Caco-2 (cell line): ENCODE results near the gene AIFM3. TPM values are rescaled to one million over a fixed set of nuclear protein-coding genes. Genes with fewer than 3 reads are reported as not detected.

ENCODE experiments used
- BruUV-seq: library from RNA; stranded (reverse); fragments of 400-500 nt; replicated peaks from 2 replicates; lab custom pipeline; 2021; lab: Mats Ljungman, UMichigan
- CTCF ChIA-PET: fragments of 300-600 bp; sonication (Branson Sonifier 250); formaldehyde crosslinking; loops from one replicate; lab custom pipeline; 2022; ENCODE audit warnings: antibody characterized with exemption; lab: Charles Lee
- POLR2A ChIA-PET: fragments of 300-600 bp; sonication (Branson Sonifier 250); formaldehyde crosslinking; loops from one replicate; lab custom pipeline; 2022; ENCODE audit warnings: antibody characterized with exemption; lab: Charles Lee
- DNase-seq, 2 experiments: peaks; one replicate each; pipeline versions ENCODE4 v3.0.0 to v3.0.0-alpha.2; 2020 to 2022
- H3K27me3 ChIP-seq: replicated peaks from 2 replicates; pipeline ENCODE4 v1.6.0; 2011; ENCODE audit warnings: low read length; ENCODE audit not compliant: control insufficient read depth, insufficient read depth
- H3K36me3 ChIP-seq: 2 replicates; pipeline ENCODE4 v1.5.1; 2011; ENCODE audit warnings: low read length; ENCODE audit not compliant: control insufficient read depth, insufficient read depth
- H3K4me1 ChIP-seq: fragments of 250-450 bp; sonication (Bioruptor Pico); 2 replicates; pipeline ENCODE4 v1.5.1; 2020; ENCODE audit warnings: mild to moderate bottlenecking
- H3K4me3 ChIP-seq: 2 replicates; pipeline ENCODE4 v1.5.1; 2011; ENCODE audit warnings: low read depth, mild to moderate bottlenecking, control low read depth, low read length
- H3K9me3 ChIP-seq: fragments of 250-450 bp; sonication (Bioruptor Pico); 2 replicates; pipeline ENCODE4 v1.5.1; 2020; ENCODE audit warnings: mild to moderate bottlenecking, moderate library complexity
- H3K27ac Mint-ChIP-seq: one replicate; pipeline ENCODE4 v1.8.0; 2022; ENCODE audit warnings: mixed read lengths; ENCODE audit not compliant: unreplicated experiment
- H3K27me3 Mint-ChIP-seq: one replicate; pipeline ENCODE4 v1.8.0; 2022; ENCODE audit warnings: mixed read lengths; ENCODE audit not compliant: insufficient read depth, unreplicated experiment
- H3K36me3 Mint-ChIP-seq: one replicate; pipeline ENCODE4 v1.8.0; 2022; ENCODE audit warnings: mild to moderate bottlenecking, mixed read lengths; ENCODE audit not compliant: insufficient read depth, unreplicated experiment
- H3K4me1 Mint-ChIP-seq: one replicate; pipeline ENCODE4 v1.8.0; 2022; ENCODE audit warnings: low read depth, mixed read lengths; ENCODE audit not compliant: unreplicated experiment
- H3K4me3 Mint-ChIP-seq: one replicate; pipeline ENCODE4 v1.8.0; 2022; ENCODE audit warnings: mild to moderate bottlenecking, moderate library complexity, mixed read lengths; ENCODE audit not compliant: unreplicated experiment
- H3K9me3 Mint-ChIP-seq: one replicate; pipeline ENCODE4 v1.8.0; 2022; ENCODE audit warnings: mixed read lengths; ENCODE audit not compliant: unreplicated experiment
- intact Hi-C: fragments of 100-400 bp; cut with micrococcal nuclease; formaldehyde crosslinking; loops from one replicate; pipeline ENCODE4 v1.10.0; 2022; ENCODE audit not compliant: unreplicated experiment
- total RNA-seq: library from RNA; stranded (reverse); gene quantifications from 2 replicates; pipeline ENCODE4 v1.2.3, GENCODE V29; 2022
- TF ChIP-seq, protein P1 (sequence below), 2 experiments: fragments of 200-600 bp in 1 of 2; IDR thresholded peaks; 1 replicate in 1 of 2; 2 replicates in 1 of 2; pipeline versions ENCODE4 v1.5.1 to v1.8.0; 2011 to 2022; ENCODE audit warnings: antibody characterized with exemption in 1 of 2, control low read depth in 1 of 2, inconsistent platforms in 1 of 2, low read depth in 1 of 2, low read length in 1 of 2, mild to moderate bottlenecking in 1 of 2, moderate library complexity in 1 of 2; ENCODE audit not compliant: insufficient read depth in 1 of 2, severe bottlenecking in 1 of 2, unreplicated experiment in 1 of 2

AIFM3 gene
- total RNA-seq, 1 experiment from 2014 or later, result 0.73 TPM

DNA sequence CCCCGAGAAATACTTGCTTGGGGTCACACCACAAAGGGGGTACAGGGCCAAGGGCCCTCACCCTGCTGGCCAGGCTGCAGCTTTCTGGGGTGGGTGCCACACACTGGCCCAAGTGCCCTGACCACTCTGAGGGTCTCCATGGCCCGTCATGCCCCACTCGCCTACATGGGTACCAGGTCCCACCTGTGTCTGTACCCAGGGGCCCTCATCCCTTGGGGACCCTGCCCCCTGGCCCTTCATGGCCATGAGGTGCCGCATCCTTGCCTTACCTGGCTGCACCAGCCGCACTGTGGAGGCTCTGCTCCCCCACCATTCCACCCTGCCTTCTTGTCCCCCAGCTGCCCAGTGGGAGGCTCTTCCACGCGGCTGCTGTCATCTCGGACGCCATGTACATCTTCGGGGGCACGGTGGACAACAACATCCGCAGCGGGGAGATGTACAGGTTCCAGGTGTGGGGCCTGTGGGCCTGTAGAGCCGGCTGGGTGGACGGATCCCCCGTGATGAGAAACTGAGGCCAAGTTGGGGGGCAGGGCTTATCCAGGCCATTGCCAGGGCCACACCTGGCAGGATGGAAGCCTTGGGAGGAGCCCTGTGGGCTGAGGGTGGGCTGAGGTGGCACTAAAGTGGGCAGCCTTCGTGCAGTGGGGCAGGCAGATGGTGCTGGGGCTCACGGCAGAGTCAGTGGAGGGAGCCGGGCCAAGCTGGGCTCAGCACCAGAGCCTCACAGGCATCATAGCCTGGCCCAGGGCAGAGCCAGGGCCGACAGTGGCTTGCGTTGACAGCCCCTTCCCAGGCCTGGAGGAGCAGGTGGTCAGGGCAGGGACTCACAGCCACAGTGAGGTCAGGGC is 25.6 kb downstream of the AIFM3 start:
- Mint-ChIP-seq H3K4me1 (no peaks in the 10 kb centered on the region), H3K4me3 (no peak overlapping the region), H3K27me3 (no peaks in the 10 kb centered on the region), H3K36me3 (peaks cover 36% of the 10 kb centered on the region), H3K27ac (no peak overlapping the region), H3K9me3 (no peaks in the 10 kb centered on the region)
- no peaks in the 10 kb centered on the region for H3K9me3 ChIP-seq
- H3K36me3 ChIP-seq, result no peaks in the 10 kb centered on the region; the same call in 1 of the 2 replicates
- DNase-seq, result no peak
- CTCF ChIA-PET, result no interaction called here
- POLR2A ChIA-PET, result no interaction called here
- intact Hi-C loops, result no loop called here
- TF ChIP-seq, protein P1, sequence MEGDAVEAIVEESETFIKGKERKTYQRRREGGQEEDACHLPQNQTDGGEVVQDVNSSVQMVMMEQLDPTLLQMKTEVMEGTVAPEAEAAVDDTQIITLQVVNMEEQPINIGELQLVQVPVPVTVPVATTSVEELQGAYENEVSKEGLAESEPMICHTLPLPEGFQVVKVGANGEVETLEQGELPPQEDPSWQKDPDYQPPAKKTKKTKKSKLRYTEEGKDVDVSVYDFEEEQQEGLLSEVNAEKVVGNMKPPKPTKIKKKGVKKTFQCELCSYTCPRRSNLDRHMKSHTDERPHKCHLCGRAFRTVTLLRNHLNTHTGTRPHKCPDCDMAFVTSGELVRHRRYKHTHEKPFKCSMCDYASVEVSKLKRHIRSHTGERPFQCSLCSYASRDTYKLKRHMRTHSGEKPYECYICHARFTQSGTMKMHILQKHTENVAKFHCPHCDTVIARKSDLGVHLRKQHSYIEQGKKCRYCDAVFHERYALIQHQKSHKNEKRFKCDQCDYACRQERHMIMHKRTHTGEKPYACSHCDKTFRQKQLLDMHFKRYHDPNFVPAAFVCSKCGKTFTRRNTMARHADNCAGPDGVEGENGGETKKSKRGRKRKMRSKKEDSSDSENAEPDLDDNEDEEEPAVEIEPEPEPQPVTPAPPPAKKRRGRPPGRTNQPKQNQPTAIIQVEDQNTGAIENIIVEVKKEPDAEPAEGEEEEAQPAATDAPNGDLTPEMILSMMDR (IDR thresholded peaks at IDR 0.05; ENCODE audit: insufficient read depth in 1 of 2, low read depth in 1 of 2, low read length in 1 of 2, severe bottlenecking in 1 of 2, unreplicated experiment in 1 of 2), result no peak
- H3K4me3 ChIP-seq, result no peak overlapping the region
- no TSS peak for BruUV-seq
- no peaks in the 10 kb centered on the region for H3K4me1 ChIP-seq
- no peaks in the 10 kb centered on the region for H3K27me3 ChIP-seq

DNA sequence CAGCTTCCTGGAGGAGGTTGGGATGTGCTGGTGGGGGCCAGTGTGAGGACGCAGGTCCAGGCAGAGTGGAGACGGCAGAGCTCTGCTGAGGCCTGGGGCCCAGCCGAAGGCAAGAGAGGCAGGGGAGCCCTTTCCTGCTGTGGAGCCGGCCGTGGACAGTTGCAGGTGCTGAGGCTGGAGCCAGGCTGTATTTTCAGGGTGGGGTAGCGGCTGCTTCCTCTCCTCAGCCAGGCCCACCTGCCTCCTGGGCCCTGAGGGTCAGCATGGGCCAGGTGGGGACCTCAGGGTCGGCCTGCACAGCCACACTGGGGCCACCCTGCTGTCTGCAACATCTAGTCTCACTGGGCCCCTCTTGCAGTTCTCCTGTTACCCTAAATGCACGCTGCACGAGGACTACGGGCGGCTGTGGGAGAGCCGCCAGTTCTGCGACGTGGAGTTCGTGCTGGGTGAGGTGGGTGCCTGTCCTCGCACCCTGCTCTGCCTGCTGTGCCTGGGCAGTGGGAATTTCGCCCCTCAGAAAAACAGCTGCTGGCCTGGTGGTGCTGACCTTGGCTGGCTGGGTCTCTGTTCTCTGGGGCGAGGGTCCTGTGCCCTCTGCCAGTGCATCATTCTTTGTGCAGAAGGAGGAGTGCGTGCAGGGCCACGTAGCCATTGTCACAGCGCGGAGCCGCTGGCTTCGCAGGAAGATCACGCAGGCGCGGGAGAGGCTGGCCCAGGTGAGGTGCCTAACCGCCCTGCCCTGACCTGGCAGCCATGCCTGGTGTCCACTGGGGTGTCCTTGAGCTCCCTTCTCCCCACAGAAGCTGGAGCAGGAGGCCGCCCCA is 26.5 kb downstream of the AIFM3 start:
- Mint-ChIP-seq H3K27ac (no peak overlapping the region), H3K27me3 (no peaks in the 10 kb centered on the region), H3K4me3 (no peak overlapping the region), H3K9me3 (no peaks in the 10 kb centered on the region), H3K36me3 (peaks cover 42% of the 10 kb centered on the region), H3K4me1 (no peaks in the 10 kb centered on the region)
- ChIA-PET POLR2A (no interaction called here), CTCF (no interaction called here)
- no peaks in the 10 kb centered on the region for H3K27me3 ChIP-seq
- no peak overlapping the region for H3K4me3 ChIP-seq
- H3K9me3 ChIP-seq, result no peaks in the 10 kb centered on the region
- DNase-seq, result no peak
- TF ChIP-seq, protein P1 (IDR thresholded peaks at IDR 0.05; ENCODE audit: insufficient read depth in 1 of 2, low read depth in 1 of 2, low read length in 1 of 2, severe bottlenecking in 1 of 2, unreplicated experiment in 1 of 2), result no peak
- intact Hi-C loops, result no loop called here
- BruUV-seq, result no TSS peak
- no peaks in the 10 kb centered on the region for H3K4me1 ChIP-seq
- H3K36me3 ChIP-seq, result no peaks in the 10 kb centered on the region; the same call in 1 of the 2 replicates

DNA sequence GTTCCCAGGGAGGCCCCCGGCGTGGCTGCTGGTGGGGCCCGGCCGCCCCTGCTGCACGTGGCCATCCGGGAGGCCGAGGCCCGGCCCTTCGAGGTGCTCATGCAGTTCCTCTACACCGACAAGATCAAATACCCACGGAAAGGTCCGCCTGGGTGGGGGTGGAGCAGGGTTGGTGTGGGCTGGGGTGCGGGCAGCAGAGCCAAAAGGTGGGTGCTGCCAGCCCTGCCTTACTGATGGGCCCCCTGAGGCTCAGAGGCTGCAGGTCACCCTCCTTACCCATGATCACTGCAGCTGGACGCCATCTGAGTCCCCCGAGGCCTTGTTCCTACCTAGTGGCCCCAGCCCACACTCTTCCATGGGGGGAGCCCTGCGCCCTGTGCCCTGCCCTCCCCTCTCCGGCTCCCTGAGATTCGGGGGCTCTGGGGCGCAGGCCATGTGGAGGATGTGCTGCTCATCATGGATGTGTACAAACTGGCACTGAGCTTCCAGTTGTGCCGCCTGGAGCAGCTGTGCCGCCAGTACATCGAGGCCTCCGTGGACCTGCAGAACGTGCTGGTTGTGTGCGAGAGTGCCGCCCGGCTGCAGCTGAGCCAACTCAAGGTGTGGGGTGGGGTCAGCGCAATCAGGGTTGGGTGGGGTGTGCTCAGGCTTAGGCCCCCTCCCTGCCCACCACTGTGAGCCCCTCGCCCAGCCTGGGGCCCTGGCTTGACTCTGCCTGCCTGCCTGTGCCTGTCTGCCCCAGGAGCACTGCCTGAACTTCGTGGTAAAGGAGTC is 27.3 kb downstream of the AIFM3 start:
- Mint-ChIP-seq H3K36me3 (peaks cover 49% of the 10 kb centered on the region), H3K27ac (no peak overlapping the region), H3K9me3 (no peaks in the 10 kb centered on the region), H3K4me1 (no peaks in the 10 kb centered on the region), H3K27me3 (no peaks in the 10 kb centered on the region), H3K4me3 (no peak overlapping the region)
- H3K27me3 ChIP-seq, result no peaks in the 10 kb centered on the region
- DNase-seq, result no peak
- H3K36me3 ChIP-seq, result no peaks in the 10 kb centered on the region; the same call in 1 of the 2 replicates
- TF ChIP-seq, protein P1 (IDR thresholded peaks at IDR 0.05; ENCODE audit: insufficient read depth in 1 of 2, low read depth in 1 of 2, low read length in 1 of 2, severe bottlenecking in 1 of 2, unreplicated experiment in 1 of 2), result no peak
- POLR2A ChIA-PET, result no interaction called here
- H3K4me3 ChIP-seq, result no peak overlapping the region
- CTCF ChIA-PET, result no interaction called here
- no peaks in the 10 kb centered on the region for H3K4me1 ChIP-seq
- no TSS peak for BruUV-seq
- H3K9me3 ChIP-seq, result no peaks in the 10 kb centered on the region
- intact Hi-C loops, result no loop called here
